ENCODE results near the gene SOBP.
A peak's percentile ranks its signal among the peaks of the same experiment; 100 is the strongest.

The SOBP gene

GRCh38 chr6:107613651-107614379 lies 123.9 kb downstream of the SOBP start:
- DNase-seq (ENCODE audit: low read depth in 2 of 3, low spot score in 2 of 3), result no peak

DNA sequence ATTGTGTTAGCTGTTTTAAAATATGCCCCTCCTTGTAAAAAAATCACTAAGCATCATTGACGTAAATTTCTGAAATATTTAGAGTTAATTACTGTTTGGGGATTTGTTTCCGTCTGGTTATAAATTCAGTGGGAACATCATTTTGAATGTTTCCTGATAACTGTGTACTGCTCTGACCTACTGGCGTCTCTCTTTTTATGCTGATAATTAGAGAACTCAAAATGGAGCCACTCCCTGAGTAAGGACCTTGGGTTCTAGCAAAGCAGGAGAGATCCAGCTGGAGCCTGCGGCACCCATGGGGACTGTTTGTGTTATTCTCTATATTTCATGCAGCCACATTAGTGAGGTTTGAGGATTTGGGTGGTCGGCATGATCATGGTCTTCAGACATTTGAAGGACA lies 124.9 kb downstream of the SOBP start:
- DNase-seq (ENCODE audit: low read depth in 2 of 3, low spot score in 2 of 3), result no peak

GRCh38 chr6:107616775-107617174 lies 126.9 kb downstream of the SOBP start:
- DNase-seq (ENCODE audit: low read depth in 2 of 3, low spot score in 2 of 3), result no peak

GRCh38 chr6:107617341-107617932 lies 127.5 kb downstream of the SOBP start:
- no peak for DNase-seq (ENCODE audit: low read depth in 2 of 3, low spot score in 2 of 3)

GRCh38 chr6:107618672-107619071 lies 128.8 kb downstream of the SOBP start:
- peak in 2 of 3 experiments; percentile 7 to 18 for DNase-seq (ENCODE audit: low read depth in 2 of 3, low spot score in 2 of 3)

DNA sequence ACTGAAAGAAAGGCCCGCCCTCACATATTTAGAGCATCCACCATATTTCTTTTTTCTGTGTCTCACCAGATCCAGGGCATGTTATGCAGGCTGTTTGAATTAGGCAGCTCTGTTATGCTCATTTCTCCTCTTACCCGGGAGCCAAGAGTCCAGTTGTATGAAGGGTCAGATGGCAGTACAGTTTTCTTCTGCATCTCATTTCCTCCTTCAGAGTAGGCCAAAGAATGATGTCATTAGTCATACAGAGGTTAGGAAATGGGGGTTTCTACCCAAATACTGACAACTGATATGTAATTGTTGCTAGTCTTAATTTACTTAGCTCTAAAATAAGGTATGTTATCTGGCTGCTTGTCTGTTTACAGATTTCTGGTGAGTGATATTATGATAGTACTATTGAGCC lies 130.8 kb downstream of the SOBP start:
- DNase-seq (ENCODE audit: low read depth in 2 of 3, low spot score in 2 of 3), result no peak

DNA sequence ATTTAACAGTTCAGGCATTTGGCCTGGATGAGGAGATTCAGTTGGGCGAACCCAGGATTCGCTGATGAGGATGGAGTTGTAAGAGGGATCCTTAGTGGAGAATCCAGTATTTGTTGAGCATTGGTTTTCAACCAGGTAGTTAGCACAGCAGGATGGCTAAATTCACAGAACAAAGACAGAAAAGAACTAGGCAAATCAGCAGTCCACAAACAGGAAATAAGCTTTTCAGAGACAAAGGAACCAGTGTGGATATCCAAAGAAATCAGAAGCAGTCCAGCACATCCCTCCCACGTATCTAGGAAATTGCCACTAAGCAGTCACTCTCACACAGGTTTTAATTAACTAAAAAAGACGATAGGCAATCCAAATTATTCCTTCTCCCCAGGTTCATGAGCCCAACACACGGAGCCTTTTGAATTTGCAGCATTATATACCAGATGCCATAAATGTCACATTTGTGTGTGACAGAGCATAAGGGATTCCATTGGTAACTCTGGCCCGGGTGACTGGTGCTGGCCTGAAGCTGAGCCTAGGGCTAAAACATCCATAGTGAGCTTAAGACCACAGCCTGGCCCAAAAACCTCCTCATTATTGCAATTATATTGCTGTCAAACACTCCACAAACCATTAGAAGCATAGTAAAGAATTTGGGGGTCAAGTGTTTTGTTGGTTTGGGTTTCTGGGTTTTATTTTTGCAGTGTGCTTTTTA lies 131.5 kb downstream of the SOBP start:
- no peak for DNase-seq (ENCODE audit: low read depth in 2 of 3, low spot score in 2 of 3)

GRCh38 chr6:107622269-107622668 lies 132.4 kb downstream of the SOBP start:
- no peak for DNase-seq (ENCODE audit: low read depth in 2 of 3, low spot score in 2 of 3)

GRCh38 chr6:107624050-107624449 lies 134.1 kb downstream of the SOBP start:
- DNase-seq (ENCODE audit: low read depth in 2 of 3, low spot score in 2 of 3), result no peak

- no peak for DNase-seq (ENCODE audit: low read depth in 2 of 3, low spot score in 2 of 3)
Measured at GRCh38 chr6:107624541-107624940, 134.6 kb downstream of the SOBP start.

GRCh38 chr6:107625264-107625663 lies 135.3 kb downstream of the SOBP start:
- DNase-seq (ENCODE audit: low read depth in 2 of 3, low spot score in 2 of 3), result no peak

DNA sequence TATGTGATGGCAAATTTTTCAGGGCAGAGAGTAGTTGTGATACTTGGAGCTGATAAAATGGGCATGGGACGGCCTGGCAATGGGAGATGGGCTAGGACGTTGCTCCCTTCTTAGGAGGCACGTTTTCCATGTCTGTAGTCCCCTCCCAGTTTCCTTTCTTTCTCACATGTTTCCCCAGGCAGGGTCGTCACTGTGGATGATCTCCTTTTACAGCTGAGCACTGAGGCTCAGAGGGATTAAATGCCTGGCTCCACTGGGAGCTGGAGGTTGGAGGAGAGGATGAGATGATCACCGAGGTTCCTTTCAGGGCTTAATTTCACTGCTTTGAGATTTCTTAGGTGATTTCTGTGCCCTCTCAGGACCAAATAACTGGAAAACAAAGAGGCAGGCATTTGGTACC lies 136.7 kb downstream of the SOBP start:
- no peak for DNase-seq (ENCODE audit: low read depth in 2 of 3, low spot score in 2 of 3)

DNA sequence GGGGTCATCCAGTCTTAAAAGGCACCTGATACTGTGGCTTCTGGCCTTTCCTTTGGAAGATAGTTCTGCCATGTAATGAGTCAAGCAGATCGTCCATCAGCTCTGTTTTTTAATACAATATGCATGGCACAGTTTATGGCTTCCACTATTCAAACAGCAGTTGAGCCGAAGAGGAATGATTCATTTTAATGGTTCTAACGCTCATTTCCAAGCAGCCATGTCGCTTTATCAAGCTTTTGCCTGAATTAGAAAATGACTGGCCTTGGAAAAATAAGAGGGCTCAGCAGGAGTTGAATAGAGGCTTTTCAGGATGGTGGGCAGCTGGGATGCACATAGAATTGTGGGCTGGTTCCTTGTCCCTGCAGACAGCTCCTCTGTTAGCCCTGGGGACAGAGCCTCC lies 138.1 kb downstream of the SOBP start:
- no peak for DNase-seq (ENCODE audit: low read depth in 2 of 3, low spot score in 2 of 3)

GRCh38 chr6:107628878-107629277 lies 139.0 kb downstream of the SOBP start:
- DNase-seq (ENCODE audit: low read depth in 2 of 3, low spot score in 2 of 3), result no peak

DNA sequence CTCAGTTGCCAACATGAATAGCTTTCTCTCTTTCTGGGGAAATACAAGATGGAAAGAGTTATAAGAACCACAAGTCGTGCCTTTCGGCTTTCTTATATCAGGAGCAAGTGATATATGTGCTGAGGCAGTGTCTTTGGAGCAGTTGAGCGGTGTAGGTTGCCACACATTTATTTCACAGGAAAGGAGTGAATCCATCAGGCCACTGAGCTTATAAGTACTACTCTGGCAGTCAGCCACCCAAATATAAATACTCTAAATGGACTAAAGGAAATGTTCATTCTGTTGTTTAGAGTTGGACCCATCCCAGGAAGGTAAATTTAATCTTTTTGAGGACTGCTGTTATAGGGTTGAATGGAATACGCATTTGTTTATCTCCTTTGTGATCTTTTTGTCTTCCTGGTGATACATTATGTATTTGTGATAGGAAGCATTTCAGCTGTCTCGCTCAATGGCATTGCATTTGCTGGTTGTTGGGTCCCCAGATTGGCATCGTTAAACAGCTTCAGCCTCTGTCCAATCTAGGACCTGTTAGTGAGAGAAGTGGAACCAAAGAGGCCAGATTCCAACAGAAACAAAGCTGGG lies 139.7 kb downstream of the SOBP start:
- no peak for DNase-seq (ENCODE audit: low read depth in 2 of 3, low spot score in 2 of 3)

DNA sequence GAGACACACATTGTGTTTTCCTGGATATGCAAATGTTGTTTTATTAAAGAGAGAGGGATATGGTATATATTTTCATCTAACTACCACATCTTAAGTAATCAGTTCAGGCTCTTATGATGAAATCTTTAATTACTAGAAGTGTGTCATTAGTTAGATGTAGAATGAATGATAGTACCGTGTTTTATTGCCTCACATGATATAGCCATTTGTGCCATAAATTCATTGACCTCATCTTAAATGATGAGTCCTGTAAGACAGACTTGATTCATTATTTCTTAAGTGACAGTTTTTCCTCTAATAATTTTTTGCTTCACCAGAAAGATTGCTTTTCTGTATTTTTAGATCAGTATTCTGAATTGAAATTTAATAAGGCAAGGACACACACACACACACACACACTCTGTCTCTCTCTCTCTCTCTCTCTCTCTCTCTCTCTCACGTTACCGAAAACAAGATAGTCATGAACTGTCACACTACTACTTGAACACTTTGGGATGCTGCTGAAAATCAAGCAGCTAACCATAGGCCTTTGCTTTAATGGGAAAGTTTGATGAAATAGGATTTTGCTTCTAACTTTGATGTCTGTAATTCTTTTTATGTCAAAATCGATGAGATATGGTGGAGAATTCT lies 140.5 kb downstream of the SOBP start:
- DNase-seq (ENCODE audit: low read depth in 2 of 3, low spot score in 2 of 3), result no peak

GRCh38 chr6:107632381-107633136 lies 142.6 kb downstream of the SOBP start:
- no peak for DNase-seq (ENCODE audit: low read depth in 2 of 3, low spot score in 2 of 3)

- DNase-seq (ENCODE audit: low read depth in 2 of 3, low spot score in 2 of 3), result no peak
Measured at GRCh38 chr6:107633680-107634323, 143.9 kb downstream of the SOBP start.

- DNase-seq (ENCODE audit: low read depth in 2 of 3, low spot score in 2 of 3), result no peak
Measured at GRCh38 chr6:107634324-107635056, 144.6 kb downstream of the SOBP start.

DNA sequence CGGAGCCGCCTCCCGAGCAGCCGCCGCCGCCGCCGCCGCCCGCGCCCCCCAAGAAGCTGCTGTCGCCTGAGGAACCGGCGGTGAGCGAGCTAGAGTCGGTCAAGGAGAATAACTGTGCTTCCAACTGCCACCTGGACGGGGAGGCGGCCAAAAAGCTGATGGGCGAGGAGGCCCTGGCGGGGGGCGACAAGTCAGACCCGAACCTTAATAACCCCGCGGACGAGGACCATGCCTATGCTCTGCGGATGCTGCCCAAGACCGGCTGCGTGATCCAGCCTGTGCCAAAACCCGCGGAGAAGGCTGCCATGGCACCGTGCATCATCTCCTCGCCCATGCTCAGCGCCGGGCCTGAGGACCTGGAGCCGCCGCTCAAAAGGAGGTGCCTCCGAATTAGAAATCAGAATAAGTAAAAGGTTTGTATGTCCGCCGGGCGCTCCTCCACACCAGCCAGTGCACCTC lies 145.2 kb downstream of the SOBP start:
- DNase-seq (ENCODE audit: low read depth in 2 of 3, low spot score in 2 of 3), result no peak

All from activated CD8-positive, alpha-beta memory T cell treated with anti-CD3 and anti-CD28 coated beads for 48 hours (primary cell).